Dedifferentiated amniotic fluid mesenchymal stem cell (primary cell): ENCODE results near the gene CLCN5.
"Not testable (repeated sequence)": the region's sequence is repeated elsewhere in the genome, so short reads cannot be mapped to it uniquely, and the experiment has no call there.

Experiments used
- DNase-seq: peaks from one replicate; pipeline ENCODE4 v3.0.0-alpha.2; 2016; ENCODE audit errors: extremely low spot score

The CLCN5 gene

GRCh38 chrX:49995795-49996455, 73.5 kb downstream of the CLCN5 start:
- DNase-seq: no peak

- no peak for DNase-seq
Measured at GRCh38 chrX:49996474-49996873, 74.1 kb downstream of the CLCN5 start.

- no peak for DNase-seq
Measured at GRCh38 chrX:49999087-49999486, 76.7 kb downstream of the CLCN5 start.

- DNase-seq: no peak
Measured at GRCh38 chrX:50000937-50001542, 78.6 kb downstream of the CLCN5 start.

GRCh38 chrX:50002067-50002714, 79.8 kb downstream of the CLCN5 start:
- no peak for DNase-seq

- DNase-seq: no peak
Measured at GRCh38 chrX:50003467-50003866, 81.1 kb downstream of the CLCN5 start.

- no peak for DNase-seq
Measured at GRCh38 chrX:50003927-50004326, 81.5 kb downstream of the CLCN5 start.

- not testable (repeated sequence) for DNase-seq
Measured at GRCh38 chrX:50025591-50025990, 103.2 kb downstream of the CLCN5 start.

GRCh38 chrX:50035126-50035525, 112.7 kb downstream of the CLCN5 start:
- DNase-seq: no peak

- DNase-seq: no peak
Measured at GRCh38 chrX:50036426-50036825, 114.0 kb downstream of the CLCN5 start.

GRCh38 chrX:50045823-50046222, 123.4 kb downstream of the CLCN5 start:
- DNase-seq: no peak

GRCh38 chrX:50049228-50049627, 126.8 kb downstream of the CLCN5 start:
- no peak for DNase-seq

- DNase-seq: no peak
Measured at GRCh38 chrX:50054147-50054546, 131.8 kb downstream of the CLCN5 start.

- no peak for DNase-seq
Measured at GRCh38 chrX:50066318-50066937, 144.0 kb downstream of the CLCN5 start.

GRCh38 chrX:50067435-50068284, 145.3 kb downstream of the CLCN5 start:
- no peak for DNase-seq

- no peak for DNase-seq
Measured at GRCh38 chrX:50068285-50068563, 145.8 kb downstream of the CLCN5 start.

GRCh38 chrX:50068893-50069292, 146.5 kb downstream of the CLCN5 start:
- no peak for DNase-seq

- no peak for DNase-seq
Measured at GRCh38 chrX:50071494-50071893, 149.1 kb downstream of the CLCN5 start.

- DNase-seq: no peak
Measured at GRCh38 chrX:50072110-50072509, 149.7 kb downstream of the CLCN5 start.

- DNase-seq: no peak
Measured at GRCh38 chrX:50073601-50074000, 151.2 kb downstream of the CLCN5 start.

- DNase-seq: no peak
Measured at GRCh38 chrX:50075630-50076339, 153.4 kb downstream of the CLCN5 start.
